NAMALWA (cell line): ENCODE measurements around the gene GPC5.
"Not testable (repeated sequence)": the region's sequence is repeated elsewhere in the genome, so short reads cannot be mapped to it uniquely, and the experiment has no call there.

Experiments used
- DNase-seq: peaks from one replicate; pipeline ENCODE4 v3.0.0-alpha.2; 2015; ENCODE audit warnings: low spot score

GPC5 gene

DNA sequence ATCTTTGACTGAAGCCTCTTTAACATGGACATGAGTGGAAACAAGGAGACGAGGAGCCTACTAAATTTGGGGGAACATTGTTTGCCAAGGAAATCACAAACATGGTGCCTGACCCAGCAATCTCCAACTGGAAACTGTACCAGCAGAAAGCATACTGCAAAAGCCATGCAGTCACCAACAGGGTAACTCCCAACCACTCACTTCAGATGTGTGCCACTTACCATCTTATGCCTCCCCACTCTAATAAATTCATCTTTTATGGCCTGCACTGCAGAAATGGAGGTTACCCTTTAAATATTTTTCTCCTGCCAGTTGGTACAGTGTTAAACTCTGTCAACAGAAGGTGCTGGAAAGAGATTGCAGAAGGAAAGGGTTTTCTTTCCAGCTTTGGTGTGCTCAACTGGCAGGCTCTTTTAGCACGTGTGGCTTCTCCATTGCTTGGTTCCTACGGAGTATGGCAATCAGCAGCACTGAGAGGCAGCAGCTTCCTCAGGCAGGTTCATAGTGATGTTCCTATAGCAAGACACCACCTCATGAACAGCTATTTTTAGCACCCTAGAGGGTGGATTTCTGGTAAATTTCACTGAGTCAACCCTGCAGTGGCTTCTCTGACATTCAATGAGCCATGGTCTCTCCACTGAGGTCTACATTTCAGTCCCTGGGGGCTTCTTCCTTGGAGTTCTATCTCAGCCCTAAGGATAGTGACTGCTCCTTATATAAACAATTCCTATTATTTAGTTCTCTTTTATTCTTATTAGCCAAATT is 29.6 kb upstream of the GPC5 start:
- peak; percentile 35 for DNase-seq

GRCh38 chr13:91369441-91369831 is 29.0 kb upstream of the GPC5 start:
- peak; percentile 26 for DNase-seq

GRCh38 chr13:91370501-91370900 is 27.9 kb upstream of the GPC5 start:
- peak; percentile 25 for DNase-seq

DNA sequence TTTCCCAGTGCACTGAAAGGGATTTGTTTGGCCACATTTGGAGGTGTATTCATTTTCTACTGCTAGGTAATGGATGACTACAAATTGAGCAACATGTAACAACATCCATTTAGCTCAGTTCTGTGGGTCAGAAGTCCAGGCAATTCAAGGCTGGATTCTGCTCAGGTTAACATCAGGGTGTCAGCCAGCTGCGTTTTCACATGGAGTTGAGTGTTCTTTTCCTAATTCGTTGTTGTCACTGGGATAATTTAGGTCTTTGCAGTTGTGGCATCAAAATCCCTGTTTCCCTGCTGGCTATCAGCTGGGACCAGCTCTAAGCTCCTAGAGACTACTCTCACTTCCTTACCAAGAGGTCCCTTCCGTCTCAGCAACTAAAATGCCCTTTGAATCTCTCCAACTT is 25.5 kb upstream of the GPC5 start:
- no peak for DNase-seq

DNA sequence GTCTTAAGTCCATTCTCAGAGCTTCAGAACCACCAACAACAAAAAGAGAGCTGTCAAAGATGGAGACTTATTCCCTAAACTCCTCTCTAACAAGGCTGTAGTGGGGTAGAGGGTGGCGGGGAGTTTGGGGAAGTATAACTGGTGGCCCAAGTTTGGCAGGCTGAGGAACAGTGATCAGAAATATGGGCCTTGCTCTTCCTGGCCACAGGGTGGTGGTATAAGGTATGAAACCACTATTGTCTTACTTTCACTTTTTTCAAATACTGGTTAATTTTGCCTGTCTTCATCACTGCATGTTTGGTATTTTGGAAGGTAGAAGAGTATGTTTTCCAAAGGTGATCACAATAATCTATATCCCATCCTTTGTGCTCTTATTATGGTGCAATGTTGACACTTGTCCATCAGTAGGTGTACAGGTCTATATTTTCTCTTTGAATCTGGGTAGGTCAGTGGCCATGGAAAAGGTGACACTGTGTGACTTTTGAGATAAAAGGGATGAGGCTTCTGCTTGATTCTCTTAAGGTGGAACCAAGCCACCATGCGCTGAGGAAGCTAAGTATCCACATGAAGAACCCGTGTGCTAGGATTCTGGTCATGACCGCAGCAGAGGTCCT is 23.2 kb upstream of the GPC5 start:
- DNase-seq, result peak; percentile 85

- peak; percentile 62 for DNase-seq
Measured at GRCh38 chr13:91381371-91381770, 17.1 kb upstream of the GPC5 start.

DNA sequence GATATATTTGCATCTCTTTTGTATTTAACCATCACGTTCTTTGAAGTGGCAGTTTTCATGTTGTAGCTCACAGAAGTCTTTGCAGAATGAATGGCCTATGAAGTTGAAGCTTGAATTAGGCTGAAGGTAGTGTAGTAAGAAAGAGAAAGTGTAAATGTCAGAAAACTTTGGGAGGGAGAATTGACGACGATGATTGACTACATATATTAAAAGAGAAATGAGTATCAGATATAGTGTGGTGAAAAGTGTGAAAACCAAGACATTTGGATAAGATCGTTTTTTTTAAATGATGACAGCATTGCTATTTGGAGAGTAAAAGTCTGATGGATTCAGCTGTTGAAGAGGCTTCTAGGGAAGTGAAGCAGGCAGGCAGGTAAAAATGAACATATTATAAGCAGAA is 14.6 kb upstream of the GPC5 start:
- no peak for DNase-seq

GRCh38 chr13:91384896-91385295 is 13.5 kb upstream of the GPC5 start:
- DNase-seq, result no peak

DNA sequence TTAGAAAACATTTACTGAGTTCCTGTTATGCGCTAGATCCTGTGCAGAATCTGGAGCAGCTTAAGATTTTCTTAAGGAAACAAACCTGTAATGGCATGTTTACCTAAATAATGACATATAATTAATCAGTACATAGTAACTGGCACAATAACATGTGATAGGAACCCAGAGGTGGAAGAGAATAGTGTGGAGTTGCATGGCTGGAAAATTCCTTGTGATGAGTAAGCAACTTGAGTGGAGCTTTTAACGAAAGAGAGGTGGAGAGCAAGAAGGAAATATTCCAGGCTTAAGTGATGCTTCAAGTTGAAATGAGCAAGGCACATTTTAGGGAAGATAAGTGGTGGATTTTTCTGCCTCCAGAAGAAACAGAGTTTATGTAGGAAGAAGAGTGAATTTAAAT is 9.2 kb upstream of the GPC5 start:
- no peak for DNase-seq

- DNase-seq, result no peak
Measured at GRCh38 chr13:91397595-91397994, 826 bp upstream of the GPC5 start.

GRCh38 chr13:91399189-91400062 is 1.0 kb downstream of the GPC5 start:
- DNase-seq, result no peak

DNA sequence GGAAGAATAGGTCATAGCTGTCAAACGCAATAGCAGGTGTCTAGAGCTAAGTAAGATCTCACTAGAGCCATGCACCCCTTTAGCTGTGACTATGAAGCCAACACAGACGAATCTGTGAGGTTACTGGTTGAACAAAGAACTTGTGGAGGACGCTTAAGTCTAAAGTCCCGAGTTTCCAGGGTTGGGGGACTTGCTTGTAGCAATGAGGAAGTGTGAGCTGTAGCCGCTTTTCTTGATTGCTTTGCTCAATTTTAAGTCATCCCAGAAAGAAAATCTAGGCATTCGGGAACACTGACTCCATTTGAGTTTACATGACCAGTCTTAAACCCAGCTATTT is 1.6 kb downstream of the GPC5 start:
- DNase-seq, result no peak

DNA sequence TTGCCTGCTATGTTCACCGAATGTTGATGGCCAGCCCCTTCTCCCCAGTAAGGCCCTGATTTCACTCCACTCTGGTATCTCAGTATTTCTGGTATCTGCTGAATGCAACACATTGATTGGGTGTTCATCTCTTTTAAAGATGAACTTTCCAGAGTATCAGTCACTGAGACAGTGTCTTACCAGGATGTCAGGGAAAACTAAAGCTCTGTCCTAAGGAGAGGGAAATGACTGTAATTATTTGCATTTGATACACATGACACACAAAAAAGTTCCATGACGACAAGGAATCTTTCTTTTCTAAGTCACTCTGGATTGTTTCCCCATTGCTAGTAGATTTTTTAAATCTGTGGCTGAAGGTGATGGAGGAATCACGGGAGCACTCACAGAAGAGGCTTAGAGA is 2.2 kb downstream of the GPC5 start:
- no peak for DNase-seq

DNA sequence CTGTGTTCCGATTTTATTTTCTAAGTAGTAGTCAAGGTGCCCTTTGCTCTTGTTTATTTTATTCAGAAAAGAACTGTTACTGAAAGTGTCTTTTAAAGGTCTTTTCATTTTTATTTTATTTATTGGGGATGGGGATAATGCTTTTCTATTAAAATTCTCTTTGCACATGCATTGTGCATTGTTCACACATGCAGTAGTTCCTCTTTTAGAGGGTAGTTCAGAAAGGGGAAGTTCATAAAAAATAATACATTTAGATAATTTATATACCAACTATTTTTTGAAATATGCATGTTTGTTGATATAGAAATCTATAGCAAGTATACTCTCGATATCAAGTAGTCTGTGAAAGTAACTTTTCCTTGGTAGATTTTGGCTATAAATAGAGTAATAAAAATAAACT is 3.5 kb downstream of the GPC5 start:
- peak; percentile 39 for DNase-seq

- no peak for DNase-seq
Measured at GRCh38 chr13:91405240-91405639, 6.8 kb downstream of the GPC5 start.

GRCh38 chr13:91406619-91407018 is 8.2 kb downstream of the GPC5 start:
- peak; percentile 93 for DNase-seq

DNA sequence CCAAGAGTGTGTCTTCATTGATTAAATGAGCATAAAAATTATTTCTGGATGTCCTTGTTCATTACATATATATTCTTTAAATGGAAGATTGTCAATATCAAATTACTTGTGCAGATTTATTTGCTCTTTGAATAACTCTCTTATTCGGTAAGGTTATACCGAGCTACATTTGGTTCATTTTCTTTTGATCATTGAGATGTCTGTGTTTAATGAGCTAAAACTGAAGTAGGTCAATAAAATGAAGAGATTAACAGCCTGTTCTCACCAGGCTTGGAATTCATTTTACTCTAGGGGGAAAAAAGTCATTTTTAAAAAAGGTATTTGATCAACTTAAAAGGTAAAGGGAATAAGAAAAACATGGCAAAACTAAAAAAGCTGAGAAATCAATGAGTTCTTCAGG is 10.6 kb downstream of the GPC5 start:
- DNase-seq, result no peak

- DNase-seq, result not testable (repeated sequence)
Measured at GRCh38 chr13:91416579-91416978, 18.2 kb downstream of the GPC5 start.

GRCh38 chr13:91417660-91418325 is 19.4 kb downstream of the GPC5 start:
- DNase-seq, result no peak

DNA sequence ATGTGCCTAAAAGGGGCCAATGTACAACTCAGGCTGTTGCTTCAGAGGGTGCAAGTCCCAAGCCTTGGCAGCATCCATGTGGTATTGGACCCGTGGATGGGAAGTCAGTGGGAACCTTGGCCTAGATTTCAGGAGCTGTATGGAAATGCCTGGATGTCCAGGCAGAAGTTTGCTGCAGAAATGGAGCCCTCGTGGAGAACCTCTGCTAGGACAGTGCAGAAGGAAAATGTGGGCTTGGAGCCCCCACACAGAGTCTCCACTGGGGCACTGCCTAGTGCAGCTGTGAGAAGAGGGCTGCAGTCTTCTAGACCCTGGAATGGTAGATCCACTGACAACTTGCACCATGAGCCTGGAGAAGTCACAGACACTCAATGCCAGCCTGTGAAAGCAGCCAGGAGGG is 28.5 kb downstream of the GPC5 start:
- DNase-seq, result no peak

- DNase-seq, result not testable (repeated sequence)
Measured at GRCh38 chr13:91438674-91439073, 40.3 kb downstream of the GPC5 start.

GRCh38 chr13:91450913-91451312 is 52.5 kb downstream of the GPC5 start:
- no peak for DNase-seq

DNA sequence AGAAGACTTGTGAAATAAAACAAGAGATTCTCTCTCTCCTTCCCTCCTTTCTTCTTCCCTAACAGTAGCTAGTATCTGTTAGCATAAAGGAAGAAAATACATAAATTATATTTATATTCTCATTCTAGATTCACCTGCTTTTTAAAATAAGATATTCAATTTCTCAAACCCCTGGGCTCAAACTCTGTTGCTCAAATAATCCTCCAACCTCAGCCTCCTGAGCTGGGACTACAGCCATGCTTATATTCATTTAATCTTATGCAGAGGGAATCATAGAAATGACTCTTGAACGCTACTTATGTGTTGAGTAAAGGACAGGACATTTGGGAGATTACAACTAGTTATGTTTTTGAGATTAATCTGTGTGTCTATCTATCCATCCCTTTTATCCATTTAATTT is 56.2 kb downstream of the GPC5 start:
- DNase-seq, result no peak
